ENCODE data around the gene ARHGEF16. TPM values are rescaled to one million over a fixed set of nuclear protein-coding genes. Genes with fewer than 3 reads are reported as not detected.

ARHGEF16 gene
- total and polyA plus RNA-seq, 3 experiments from 2014 or later = 0.06 TPM; not detected in 2

GRCh38 chr1:3459051-3459908, 4.8 kb downstream of the ARHGEF16 start:
- Mint-ChIP-seq H3K36me3 (no peaks in the 10 kb centered on the region), H3K4me1 (peaks cover 0 to 3% (median 0%) of the 10 kb centered on the region in 3 donors), H3K9me3 (no peaks in the 10 kb centered on the region), H3K27me3 (peaks cover 0 to 3% of the 10 kb centered on the region in 2 donors), H3K4me3 (no peak overlapping the region), H3K27ac (no peak overlapping the region)
- Histone ChIP-seq H3K27ac (ENCODE audit: low read depth, low read length) (no peak overlapping the region), H3K9me3 (ENCODE audit: low read length) (no peaks in the 10 kb centered on the region), H3K4me3 (ENCODE audit: low read length) (no peak overlapping the region), H3K27me3 (ENCODE audit: insufficient read depth, low read length, poor library complexity, severe bottlenecking) (no peaks in the 10 kb centered on the region), H3K4me1 (ENCODE audit: insufficient read depth, low read length) (no peaks in the 10 kb centered on the region), H3K36me3 (ENCODE audit: insufficient read depth, low read length) (no peaks in the 10 kb centered on the region)
- ChIA-PET POLR2A (no interaction called here), CTCF (no interaction called here)
- no peak for DNase-seq

GRCh38 chr1:3459940-3460671, 5.6 kb downstream of the ARHGEF16 start:
- Histone ChIP-seq H3K36me3 (ENCODE audit: insufficient read depth, low read length) (no peaks in the 10 kb centered on the region), H3K4me1 (ENCODE audit: insufficient read depth, low read length) (no peaks in the 10 kb centered on the region), H3K9me3 (ENCODE audit: low read length) (no peaks in the 10 kb centered on the region), H3K27ac (ENCODE audit: low read depth, low read length) (no peak overlapping the region), H3K27me3 (ENCODE audit: insufficient read depth, low read length, poor library complexity, severe bottlenecking) (no peaks in the 10 kb centered on the region), H3K4me3 (ENCODE audit: low read length) (no peak overlapping the region)
- Mint-ChIP-seq H3K27ac (no peak overlapping the region), H3K9me3 (no peaks in the 10 kb centered on the region), H3K4me1 (peaks cover 0 to 3% (median 0%) of the 10 kb centered on the region in 3 donors), H3K4me3 (no peak overlapping the region), H3K27me3 (peaks cover 0 to under 1% of the 10 kb centered on the region in 2 donors), H3K36me3 (no peaks in the 10 kb centered on the region)
- no peak for DNase-seq
- ChIA-PET CTCF (no interaction called here), POLR2A (no interaction called here)

- Histone ChIP-seq H3K4me3 (ENCODE audit: low read length) (no peak overlapping the region), H3K27me3 (ENCODE audit: insufficient read depth, low read length, poor library complexity, severe bottlenecking) (no peaks in the 10 kb centered on the region), H3K36me3 (ENCODE audit: insufficient read depth, low read length) (no peaks in the 10 kb centered on the region), H3K4me1 (ENCODE audit: insufficient read depth, low read length) (no peaks in the 10 kb centered on the region), H3K9me3 (ENCODE audit: low read length) (no peaks in the 10 kb centered on the region), H3K27ac (ENCODE audit: low read depth, low read length) (no peak overlapping the region)
- DNase-seq = no peak
- ChIA-PET POLR2A (no interaction called here), CTCF (no interaction called here)
- H3K36me3 Mint-ChIP-seq = no peaks in the 10 kb centered on the region
- H3K4me3 Mint-ChIP-seq = no peak overlapping the region
- no peaks in the 10 kb centered on the region for H3K27me3 Mint-ChIP-seq
- H3K27ac Mint-ChIP-seq = no peak overlapping the region
- H3K4me1 Mint-ChIP-seq = peaks cover 0 to under 1% (median 0%) of the 10 kb centered on the region in 3 donors
- H3K9me3 Mint-ChIP-seq = no peaks in the 10 kb centered on the region
These were observed 6.2 kb downstream of the ARHGEF16 start for GRCh38 chr1:3460672-3461131.

GRCh38 chr1:3461238-3461933, 6.9 kb downstream of the ARHGEF16 start:
- POLR2A ChIA-PET = no interaction called here
- H3K36me3 Mint-ChIP-seq = no peaks in the 10 kb centered on the region
- H3K4me1 ChIP-seq (ENCODE audit: insufficient read depth, low read length) = no peaks in the 10 kb centered on the region

GRCh38 chr1:3461934-3462275, 7.4 kb downstream of the ARHGEF16 start:
- no peak for DNase-seq
- H3K4me3 ChIP-seq (ENCODE audit: low read length) = no peak overlapping the region
- Mint-ChIP-seq H3K9me3 (no peaks in the 10 kb centered on the region), H3K36me3 (no peaks in the 10 kb centered on the region), H3K4me1 (peaks cover 0 to 5% (median 0%) of the 10 kb centered on the region in 3 donors), H3K4me3 (no peak overlapping the region), H3K27ac (no peak overlapping the region), H3K27me3 (peaks cover 0 to 7% of the 10 kb centered on the region in 2 donors)
- no peaks in the 10 kb centered on the region for H3K4me1 ChIP-seq (ENCODE audit: insufficient read depth, low read length)
- no peaks in the 10 kb centered on the region for H3K36me3 ChIP-seq (ENCODE audit: insufficient read depth, low read length)
- ChIA-PET POLR2A (no interaction called here), CTCF (interaction anchor here (1.4 kb wide), 1 partner anchor 9 kb away, joined by 6 read pairs; no protein-coding TSS in a partner anchor)
- no peaks in the 10 kb centered on the region for H3K27me3 ChIP-seq (ENCODE audit: insufficient read depth, low read length, poor library complexity, severe bottlenecking)
- no peaks in the 10 kb centered on the region for H3K9me3 ChIP-seq (ENCODE audit: low read length)
- H3K27ac ChIP-seq (ENCODE audit: low read depth, low read length) = no peak overlapping the region

More at GRCh38 chr1:3461238-3461933, 6.9 kb downstream of the ARHGEF16 start:
- no peak overlapping the region for H3K27ac ChIP-seq (ENCODE audit: low read depth, low read length)
- H3K9me3 Mint-ChIP-seq = no peaks in the 10 kb centered on the region
- H3K4me1 Mint-ChIP-seq = peaks cover 0 to 5% (median 0%) of the 10 kb centered on the region in 3 donors
- H3K27me3 Mint-ChIP-seq = peaks cover 0 to 7% of the 10 kb centered on the region in 2 donors
- CTCF ChIA-PET = no interaction called here
- H3K36me3 ChIP-seq (ENCODE audit: insufficient read depth, low read length) = no peaks in the 10 kb centered on the region
- no peaks in the 10 kb centered on the region for H3K9me3 ChIP-seq (ENCODE audit: low read length)
- DNase-seq = no peak
- no peaks in the 10 kb centered on the region for H3K27me3 ChIP-seq (ENCODE audit: insufficient read depth, low read length, poor library complexity, severe bottlenecking)
- no peak overlapping the region for H3K4me3 ChIP-seq (ENCODE audit: low read length)
- no peak overlapping the region for H3K4me3 Mint-ChIP-seq
- H3K27ac Mint-ChIP-seq = no peak overlapping the region

- no peaks in the 10 kb centered on the region for H3K27me3 ChIP-seq (ENCODE audit: insufficient read depth, low read length, poor library complexity, severe bottlenecking)
- Mint-ChIP-seq H3K4me3 (no peak overlapping the region), H3K9me3 (no peaks in the 10 kb centered on the region), H3K27me3 (peaks cover 0 to 7% of the 10 kb centered on the region in 2 donors), H3K27ac (no peak overlapping the region), H3K4me1 (peaks cover 0 to 5% (median 0%) of the 10 kb centered on the region in 3 donors), H3K36me3 (no peaks in the 10 kb centered on the region)
- H3K36me3 ChIP-seq (ENCODE audit: insufficient read depth, low read length) = no peaks in the 10 kb centered on the region
- ChIA-PET CTCF (interaction anchor here (1.4 kb wide), 1 partner anchor 10 kb away, joined by 6 read pairs; no protein-coding TSS in a partner anchor), POLR2A (no interaction called here)
- H3K27ac ChIP-seq (ENCODE audit: low read depth, low read length) = no peak overlapping the region
- DNase-seq = peak in 1 of 5 donors; percentile 35
- no peaks in the 10 kb centered on the region for H3K9me3 ChIP-seq (ENCODE audit: low read length)
- H3K4me1 ChIP-seq (ENCODE audit: insufficient read depth, low read length) = no peaks in the 10 kb centered on the region
- no peak overlapping the region for H3K4me3 ChIP-seq (ENCODE audit: low read length)
These were observed 8.0 kb downstream of the ARHGEF16 start for GRCh38 chr1:3462356-3463012.

- no peaks in the 10 kb centered on the region for H3K27me3 ChIP-seq (ENCODE audit: insufficient read depth, low read length, poor library complexity, severe bottlenecking)
- POLR2A ChIA-PET = no interaction called here
- no peak for DNase-seq
- H3K27ac ChIP-seq (ENCODE audit: low read depth, low read length) = no peak overlapping the region
- Mint-ChIP-seq H3K4me1 (peaks cover 0 to 5% (median 0%) of the 10 kb centered on the region in 3 donors), H3K27ac (no peak overlapping the region), H3K9me3 (no peaks in the 10 kb centered on the region), H3K36me3 (no peaks in the 10 kb centered on the region), H3K4me3 (no peak overlapping the region), H3K27me3 (peaks cover 0 to 7% of the 10 kb centered on the region in 2 donors)
- no peaks in the 10 kb centered on the region for H3K4me1 ChIP-seq (ENCODE audit: insufficient read depth, low read length)
- no peaks in the 10 kb centered on the region for H3K9me3 ChIP-seq (ENCODE audit: low read length)
- CTCF ChIA-PET = interaction anchor here (1.4 kb wide), 1 partner anchor 10 kb away, joined by 6 read pairs; no protein-coding TSS in a partner anchor
- H3K4me3 ChIP-seq (ENCODE audit: low read length) = no peak overlapping the region
- no peaks in the 10 kb centered on the region for H3K36me3 ChIP-seq (ENCODE audit: insufficient read depth, low read length)
These were observed 8.5 kb downstream of the ARHGEF16 start for GRCh38 chr1:3463013-3463385.

Data from CD8-positive, alpha-beta memory T cell (primary cell).